ENCODE data around the gene JKAMP.

JKAMP gene

DNA sequence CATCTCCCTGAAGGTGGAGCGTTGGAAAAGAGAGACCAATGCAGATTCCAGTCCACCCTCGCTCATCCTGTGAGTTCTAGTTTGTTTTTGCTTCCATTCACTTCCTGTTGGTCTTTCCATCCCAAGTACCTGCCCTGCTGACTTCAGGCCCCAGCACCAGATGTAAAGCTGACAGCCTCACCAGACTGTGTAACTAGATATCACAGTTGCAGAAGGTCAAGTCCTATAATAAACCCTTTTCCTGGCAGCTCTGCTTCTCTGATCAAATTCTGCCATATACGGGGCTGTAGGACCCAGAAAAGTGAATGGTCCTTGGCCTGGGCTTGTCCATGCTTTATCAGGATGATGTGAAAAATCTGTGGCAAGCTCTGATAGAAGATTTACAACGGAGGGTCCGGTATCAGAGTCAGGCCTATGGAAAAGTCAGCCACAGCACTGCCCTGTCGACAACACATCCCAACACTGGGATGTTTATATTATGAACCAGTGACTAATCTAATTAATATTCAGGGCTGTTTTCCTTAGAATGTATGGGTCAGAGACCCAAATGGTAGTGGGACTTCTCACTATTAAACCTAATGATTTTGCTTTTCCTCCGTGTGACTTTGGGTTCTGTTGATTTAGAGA is 50.2 kb downstream of the JKAMP start:
- DNase-seq (ENCODE audit: low read depth in 2 of 2): no peak
- TF ChIP-seq, protein P1, sequence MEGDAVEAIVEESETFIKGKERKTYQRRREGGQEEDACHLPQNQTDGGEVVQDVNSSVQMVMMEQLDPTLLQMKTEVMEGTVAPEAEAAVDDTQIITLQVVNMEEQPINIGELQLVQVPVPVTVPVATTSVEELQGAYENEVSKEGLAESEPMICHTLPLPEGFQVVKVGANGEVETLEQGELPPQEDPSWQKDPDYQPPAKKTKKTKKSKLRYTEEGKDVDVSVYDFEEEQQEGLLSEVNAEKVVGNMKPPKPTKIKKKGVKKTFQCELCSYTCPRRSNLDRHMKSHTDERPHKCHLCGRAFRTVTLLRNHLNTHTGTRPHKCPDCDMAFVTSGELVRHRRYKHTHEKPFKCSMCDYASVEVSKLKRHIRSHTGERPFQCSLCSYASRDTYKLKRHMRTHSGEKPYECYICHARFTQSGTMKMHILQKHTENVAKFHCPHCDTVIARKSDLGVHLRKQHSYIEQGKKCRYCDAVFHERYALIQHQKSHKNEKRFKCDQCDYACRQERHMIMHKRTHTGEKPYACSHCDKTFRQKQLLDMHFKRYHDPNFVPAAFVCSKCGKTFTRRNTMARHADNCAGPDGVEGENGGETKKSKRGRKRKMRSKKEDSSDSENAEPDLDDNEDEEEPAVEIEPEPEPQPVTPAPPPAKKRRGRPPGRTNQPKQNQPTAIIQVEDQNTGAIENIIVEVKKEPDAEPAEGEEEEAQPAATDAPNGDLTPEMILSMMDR (IDR thresholded peaks at IDR 0.05; ENCODE audit: low read depth, low read length): no peak
- no peak overlapping the region for H3K4me3 ChIP-seq (replicated peaks in 1 of 2; ENCODE audit: low read depth in 2 of 2, low read length in 2 of 2)

DNA sequence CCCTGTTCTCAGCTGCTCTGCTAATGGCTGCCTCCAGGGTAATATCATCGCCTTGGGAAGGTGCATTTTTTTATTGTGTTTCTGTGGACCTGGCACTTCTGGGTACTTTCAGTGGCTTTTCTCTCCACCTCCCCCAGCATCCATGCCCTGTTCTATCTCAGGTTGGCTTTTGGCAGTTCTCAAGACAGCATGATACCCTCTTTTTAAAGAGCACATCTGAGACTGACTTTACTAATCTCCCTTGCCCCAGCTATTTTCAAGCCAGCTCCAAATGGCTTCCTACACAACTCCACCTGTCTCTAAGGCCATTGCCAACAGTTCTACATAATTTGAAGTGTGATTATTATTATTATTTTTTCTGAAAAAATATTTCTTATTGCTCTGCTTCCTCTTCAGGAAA is 53.2 kb downstream of the JKAMP start:
- TF ChIP-seq, protein P1 (IDR thresholded peaks at IDR 0.05; ENCODE audit: low read depth, low read length): no peak
- DNase-seq (ENCODE audit: low read depth in 2 of 2): no peak
- no peak overlapping the region for H3K4me3 ChIP-seq (replicated peaks in 1 of 2; ENCODE audit: low read depth in 2 of 2, low read length in 2 of 2)

DNA sequence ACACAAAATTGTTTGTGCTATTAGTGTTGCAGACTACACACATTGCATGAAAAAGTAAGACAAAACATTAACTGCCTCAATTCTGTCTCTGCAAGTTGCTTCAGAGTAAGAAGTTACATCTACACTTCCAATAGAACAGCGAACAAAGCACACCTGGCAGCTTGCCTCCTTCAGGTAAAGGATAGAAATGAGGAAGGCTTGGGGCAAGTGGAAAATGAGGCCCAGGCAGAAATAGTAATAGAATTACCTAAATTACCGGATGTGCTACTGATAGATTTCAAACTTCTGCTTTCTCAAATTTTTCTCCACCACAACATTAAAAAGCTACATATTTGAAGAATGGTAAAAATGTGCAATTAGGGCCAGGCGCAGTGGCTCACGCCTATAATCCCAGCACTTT is 54.6 kb downstream of the JKAMP start:
- no peak for DNase-seq (ENCODE audit: low read depth in 2 of 2)
- TF ChIP-seq, protein P1 (IDR thresholded peaks at IDR 0.05; ENCODE audit: low read depth, low read length): no peak
- no peak overlapping the region for H3K4me3 ChIP-seq (replicated peaks in 1 of 2; ENCODE audit: low read depth in 2 of 2, low read length in 2 of 2)

DNA sequence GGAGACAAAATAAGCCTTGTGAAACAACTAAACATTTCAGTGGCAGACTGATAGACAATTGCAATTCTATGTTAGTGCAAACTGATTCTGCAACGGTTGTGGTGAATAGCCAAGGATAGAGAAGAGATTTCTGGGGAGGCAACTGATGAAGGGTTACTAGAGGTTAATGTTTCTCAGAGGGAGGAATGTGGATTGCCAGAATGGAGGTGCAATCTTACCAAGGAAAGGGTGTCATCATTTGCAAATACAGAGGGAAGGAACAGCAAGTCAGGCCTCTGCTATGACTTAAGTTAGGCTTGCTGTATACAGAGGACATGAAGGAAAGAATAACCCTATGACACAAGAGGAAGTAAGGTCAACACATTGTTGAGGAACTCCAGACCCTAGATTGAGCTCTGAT is 56.5 kb downstream of the JKAMP start:
- TF ChIP-seq, protein P1 (IDR thresholded peaks at IDR 0.05; ENCODE audit: low read depth, low read length): no peak
- H3K4me3 ChIP-seq (replicated peaks in 1 of 2; ENCODE audit: low read depth in 2 of 2, low read length in 2 of 2): no peak overlapping the region
- DNase-seq (ENCODE audit: low read depth in 2 of 2): no peak

DNA sequence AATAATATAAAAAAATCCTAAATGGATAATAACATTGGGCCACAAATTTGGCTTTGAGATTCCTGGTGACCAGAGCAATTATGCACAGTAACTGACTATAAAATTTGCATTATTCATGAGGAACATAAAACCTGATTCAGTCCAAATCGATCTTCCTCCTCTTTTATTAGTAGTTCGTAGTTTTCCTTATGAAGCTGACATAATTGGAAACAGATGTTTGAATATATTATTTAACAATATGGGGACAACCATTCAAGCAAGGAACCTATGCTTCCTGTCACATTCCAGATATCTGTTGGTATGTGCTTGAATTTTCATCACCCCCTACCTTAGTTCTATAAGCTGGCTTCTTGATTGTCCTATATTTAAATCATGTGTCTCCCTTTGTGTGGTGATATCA is 57.4 kb downstream of the JKAMP start:
- DNase-seq (ENCODE audit: low read depth in 2 of 2): no peak
- TF ChIP-seq, protein P1 (IDR thresholded peaks at IDR 0.05; ENCODE audit: low read depth, low read length): no peak
- no peak overlapping the region for H3K4me3 ChIP-seq (replicated peaks in 1 of 2; ENCODE audit: low read depth in 2 of 2, low read length in 2 of 2)

DNA sequence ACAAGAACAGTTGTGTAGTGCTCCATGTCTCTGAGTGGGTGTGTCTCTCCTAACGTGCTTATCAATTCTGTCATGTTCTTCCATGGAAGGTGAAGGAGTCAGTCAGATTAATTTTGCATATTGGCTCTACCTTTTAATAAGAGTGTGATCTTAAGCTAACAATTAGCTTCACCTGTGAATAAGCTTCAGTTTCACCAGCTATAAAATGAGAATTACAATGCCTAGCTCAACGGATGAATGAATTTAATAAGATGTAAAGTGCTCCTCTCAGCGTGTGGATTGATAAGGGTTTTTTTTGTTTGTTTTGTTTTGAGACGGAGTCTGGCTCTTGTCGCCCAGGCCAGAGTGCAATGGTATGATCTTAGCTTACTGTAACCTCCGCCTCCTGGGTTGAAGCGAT is 59.6 kb downstream of the JKAMP start:
- H3K4me3 ChIP-seq (replicated peaks in 1 of 2; ENCODE audit: low read depth in 2 of 2, low read length in 2 of 2): no peak overlapping the region
- TF ChIP-seq, protein P1 (IDR thresholded peaks at IDR 0.05; ENCODE audit: low read depth, low read length): no peak
- DNase-seq (ENCODE audit: low read depth in 2 of 2): no peak

DNA sequence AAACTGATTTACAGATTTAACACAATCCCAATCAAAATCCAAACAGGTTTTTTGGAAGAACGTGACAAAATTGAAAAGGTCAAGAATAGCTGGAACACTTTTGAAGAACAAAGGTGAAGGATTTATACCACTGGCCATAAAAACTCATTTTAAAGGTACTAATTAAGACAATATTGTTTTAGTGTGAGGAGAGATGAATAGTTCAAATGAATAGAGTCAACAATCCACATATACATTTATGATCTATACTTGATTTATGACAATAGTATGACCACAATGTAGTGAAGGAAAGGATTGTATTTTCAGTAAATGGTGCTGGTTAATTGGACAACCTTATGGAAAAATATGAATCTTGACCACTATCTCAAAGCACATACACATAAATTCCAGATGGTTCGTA is 63.0 kb downstream of the JKAMP start:
- no peak overlapping the region for H3K4me3 ChIP-seq (replicated peaks in 1 of 2; ENCODE audit: low read depth in 2 of 2, low read length in 2 of 2)
- no peak for DNase-seq (ENCODE audit: low read depth in 2 of 2)
- TF ChIP-seq, protein P1 (IDR thresholded peaks at IDR 0.05; ENCODE audit: low read depth, low read length): no peak
